ENCODE results near the gene CTRB1.

DNA sequence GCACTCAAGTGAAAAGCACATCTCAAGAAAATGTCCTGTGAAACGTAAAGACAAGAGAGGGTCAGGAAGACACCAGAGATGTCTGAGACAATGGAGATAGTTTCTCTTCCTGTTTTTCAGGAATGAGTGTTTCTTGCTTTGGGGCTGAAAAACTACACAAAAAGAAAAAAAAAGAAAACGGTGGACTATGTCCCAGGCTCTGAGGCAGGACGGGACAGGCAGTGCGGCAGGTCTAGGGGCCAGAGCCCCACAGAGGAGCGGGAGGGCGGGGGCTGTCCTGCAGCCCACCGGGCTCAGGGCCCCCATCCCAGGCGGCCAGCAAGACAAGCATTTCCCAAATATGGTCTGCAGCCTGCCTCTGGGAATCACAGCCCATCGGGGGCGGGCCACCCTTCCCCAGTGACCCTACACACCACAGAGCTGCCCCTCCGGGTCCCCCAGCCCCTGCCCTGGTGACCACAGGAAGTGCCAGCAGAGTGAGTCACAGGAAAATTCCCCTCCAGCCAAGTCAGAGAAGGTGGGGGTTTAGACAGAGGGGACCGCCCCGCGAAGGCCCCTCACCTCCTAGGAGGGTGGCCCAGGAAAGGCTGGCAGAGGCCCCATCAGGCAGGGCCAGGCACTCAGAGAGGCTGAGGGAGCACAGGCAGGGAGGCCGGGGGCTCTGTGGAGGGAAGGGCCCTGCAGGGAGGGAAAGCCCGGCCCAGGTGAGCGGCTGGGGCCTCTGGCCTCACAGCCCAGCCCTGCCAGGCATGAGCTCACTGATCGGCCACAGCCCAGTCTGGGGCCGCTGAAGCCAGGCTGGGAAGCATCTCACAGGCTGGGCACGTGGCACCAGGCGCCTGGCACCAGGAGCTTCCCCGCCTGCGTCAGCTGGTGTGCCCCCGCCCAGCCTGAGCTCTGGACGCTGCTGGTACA, 26.3 kb downstream of the CTRB1 start:
- TF ChIP-seq, protein P1, sequence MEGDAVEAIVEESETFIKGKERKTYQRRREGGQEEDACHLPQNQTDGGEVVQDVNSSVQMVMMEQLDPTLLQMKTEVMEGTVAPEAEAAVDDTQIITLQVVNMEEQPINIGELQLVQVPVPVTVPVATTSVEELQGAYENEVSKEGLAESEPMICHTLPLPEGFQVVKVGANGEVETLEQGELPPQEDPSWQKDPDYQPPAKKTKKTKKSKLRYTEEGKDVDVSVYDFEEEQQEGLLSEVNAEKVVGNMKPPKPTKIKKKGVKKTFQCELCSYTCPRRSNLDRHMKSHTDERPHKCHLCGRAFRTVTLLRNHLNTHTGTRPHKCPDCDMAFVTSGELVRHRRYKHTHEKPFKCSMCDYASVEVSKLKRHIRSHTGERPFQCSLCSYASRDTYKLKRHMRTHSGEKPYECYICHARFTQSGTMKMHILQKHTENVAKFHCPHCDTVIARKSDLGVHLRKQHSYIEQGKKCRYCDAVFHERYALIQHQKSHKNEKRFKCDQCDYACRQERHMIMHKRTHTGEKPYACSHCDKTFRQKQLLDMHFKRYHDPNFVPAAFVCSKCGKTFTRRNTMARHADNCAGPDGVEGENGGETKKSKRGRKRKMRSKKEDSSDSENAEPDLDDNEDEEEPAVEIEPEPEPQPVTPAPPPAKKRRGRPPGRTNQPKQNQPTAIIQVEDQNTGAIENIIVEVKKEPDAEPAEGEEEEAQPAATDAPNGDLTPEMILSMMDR (IDR thresholded peaks at IDR 0.05; ENCODE audit: low read depth, low read length): no peak
- no peak for TF ChIP-seq EZH2phosphoT487 (IDR thresholded peaks at IDR 0.05; ENCODE audit: low read depth)
